ENCODE data around the gene SLC17A2.

GRCh38 chr6:25959890-25960536, 29.5 kb upstream of the SLC17A2 start:
- TF ChIP-seq CTCF (IDR thresholded peaks at IDR 0.05) = no peak
- no peak for TF ChIP-seq POLR2A (IDR thresholded peaks at IDR 0.05)
